Measurements from ENCODE around the gene LGALSL. TPM values are rescaled to one million over a fixed set of nuclear protein-coding genes. Genes with fewer than 3 reads are reported as not detected.

LGALSL gene
- total and polyA plus RNA-seq, 9 of the 15 experiments (the other 6 are each of a cell fraction or from before 2014, with no cell fraction given), result 0.04 to 0.29 (median 0.14) TPM; not detected in 3

GRCh38 chr2:64488050-64488974, 34.4 kb downstream of the LGALSL start (continued):
- TF ChIP-seq RAD21 (CRISPR knock-in tag; conservative IDR thresholded peaks at IDR 0.05 in 1 of 2, IDR thresholded peaks at IDR 0.05 in 1 of 2) (peak; percentile 77 to 92), CC2D1A (IDR thresholded peaks at IDR 0.05) (peak; percentile 44; the same call in 1 of the 2 replicates), ZBTB11 (CRISPR knock-in tag; IDR thresholded peaks at IDR 0.05) (no peak), CHD7 (IDR thresholded peaks at IDR 0.05; ENCODE audit: low read depth, low read length) (no peak), YY1 (IDR thresholded peaks at IDR 0.05; ENCODE audit: borderline replicate concordance in 1 of 3, control insufficient read depth in 1 of 3, extremely low read depth in 1 of 3, insufficient read depth in 3 of 3, insufficient read length in 1 of 3, insufficient replicate concordance in 2 of 3, low read depth in 1 of 3, low read length in 2 of 3) (peak in 1 of 3 experiments; percentile 15), ZBTB43 (CRISPR knock-in tag; IDR thresholded peaks at IDR 0.05) (no peak)

Data from K562 (cell line).